HG03097 (cell line): ENCODE results near the gene CFAP68.
"Not testable (repeated sequence)": the region's sequence is repeated elsewhere in the genome, so short reads cannot be mapped to it uniquely, and the experiment has no call there.

Experiments used
- ATAC-seq: cut with Tn5 transposase; IDR thresholded peaks from one replicate; pipeline ENCODE4 v1.9.1; 2021; ENCODE audit not compliant: unreplicated experiment, low FRiP score

Gene CFAP68

GRCh38 chr11:111916768-111917167 is 37.4 kb downstream of the CFAP68 start:
- no peak for ATAC-seq

GRCh38 chr11:111917312-111917711 is 38.0 kb downstream of the CFAP68 start:
- ATAC-seq = no peak

DNA sequence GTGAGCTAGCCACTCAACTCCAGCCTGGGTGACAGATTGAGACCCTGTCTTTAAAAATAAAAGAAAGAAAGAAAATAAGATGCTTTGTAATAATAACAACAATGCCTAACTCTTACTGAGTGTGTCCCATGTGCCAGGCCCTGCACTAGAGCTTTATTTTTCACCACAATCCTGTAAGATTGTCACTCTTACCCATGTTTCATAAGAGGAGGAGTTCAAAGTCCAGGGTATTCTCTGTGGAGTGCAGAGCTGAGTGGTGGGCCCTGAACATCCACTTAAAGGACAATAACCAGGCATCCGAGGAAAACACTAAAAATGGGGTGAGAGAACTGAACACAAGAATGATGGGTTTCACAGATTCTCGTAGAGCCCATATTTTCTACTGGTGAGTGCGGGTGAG is 38.4 kb downstream of the CFAP68 start:
- no peak for ATAC-seq

- ATAC-seq = no peak
These were observed 39.3 kb downstream of the CFAP68 start, which contains the start of gene C11orf52 for GRCh38 chr11:111918390-111919256. Gene C11orf52 (plus strand): TSS chr11:111918913. CDS start chr11:111918973, 60 bp downstream.

- ATAC-seq = no peak
These were observed 41.6 kb downstream of the CFAP68 start for GRCh38 chr11:111920908-111921307.

GRCh38 chr11:111921541-111922230 is 42.3 kb downstream of the CFAP68 start:
- no peak for ATAC-seq

- no peak for ATAC-seq
These were observed 43.5 kb downstream of the CFAP68 start for GRCh38 chr11:111922803-111923202.

GRCh38 chr11:111923351-111923788 is 44.0 kb downstream of the CFAP68 start:
- ATAC-seq = no peak

DNA sequence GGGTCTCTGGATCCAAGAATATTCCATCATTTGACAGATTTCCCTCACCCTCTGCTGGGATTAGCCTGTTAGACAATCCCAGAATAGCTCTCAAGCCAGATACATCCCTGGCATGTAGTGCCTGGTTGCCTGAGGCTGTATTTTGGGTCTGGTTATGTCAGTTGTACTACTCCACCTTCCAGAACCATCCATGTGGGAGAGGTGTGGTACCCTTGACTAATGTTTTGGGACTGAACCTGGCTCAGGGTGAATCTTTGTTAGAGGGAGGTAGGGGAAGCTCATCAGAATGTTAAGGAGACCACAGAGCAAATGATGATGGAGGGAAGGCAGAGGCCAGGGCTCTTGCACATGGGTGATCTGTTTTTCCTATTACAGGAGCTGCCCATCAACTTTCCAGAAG is 44.6 kb downstream of the CFAP68 start:
- ATAC-seq = no peak

- ATAC-seq = no peak
These were observed 46.6 kb downstream of the CFAP68 start for GRCh38 chr11:111925953-111926352.

DNA sequence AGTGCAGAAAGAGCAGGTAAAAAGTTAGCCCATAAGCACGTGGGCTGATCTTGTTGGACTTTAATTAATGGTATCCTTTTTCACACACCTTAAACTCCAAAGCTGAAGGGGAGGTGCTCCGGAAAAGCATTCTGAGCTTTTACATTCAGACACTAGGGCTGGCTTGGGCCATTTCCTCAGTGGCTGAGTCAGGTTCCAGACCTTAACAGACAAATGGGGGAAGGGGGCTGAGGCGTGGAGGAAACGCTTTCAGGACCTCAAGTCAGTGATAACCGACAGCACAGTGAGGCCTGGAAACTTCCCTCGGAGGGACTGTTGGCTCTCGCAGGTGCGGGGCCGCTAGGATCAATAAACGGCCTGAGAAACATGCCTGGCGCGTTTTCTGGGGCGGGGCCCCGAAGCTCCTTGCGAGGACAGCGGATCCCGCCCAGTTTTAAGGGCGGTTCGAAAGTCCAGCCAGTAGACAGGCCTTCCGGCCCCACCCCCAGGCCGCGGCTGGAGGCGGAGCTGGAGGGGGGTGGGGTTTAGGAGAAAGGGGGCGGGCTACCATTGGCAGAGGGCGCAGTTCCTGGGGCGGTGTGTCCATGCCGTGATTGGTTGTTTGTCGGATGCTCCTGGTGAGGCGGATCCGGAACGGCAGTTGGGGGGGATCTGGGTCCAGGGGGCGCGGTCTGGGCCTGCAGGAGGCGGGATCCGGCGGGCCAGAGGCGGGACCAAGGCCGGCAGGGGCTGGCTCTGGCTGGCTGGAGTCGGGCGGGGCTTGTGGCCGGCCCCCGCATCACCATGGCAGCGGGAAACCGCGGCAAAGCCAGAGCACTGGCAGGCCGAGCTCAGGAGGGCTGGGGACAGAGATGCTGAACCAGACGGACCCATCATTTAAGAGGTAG is 47.4 kb downstream of the CFAP68 start:
- ATAC-seq = peak; percentile 91

GRCh38 chr11:111930472-111930871 is 51.1 kb downstream of the CFAP68 start:
- no peak for ATAC-seq

GRCh38 chr11:111932611-111932950 is 53.2 kb downstream of the CFAP68 start:
- ATAC-seq = no peak

- not testable (repeated sequence) for ATAC-seq
These were observed 53.8 kb downstream of the CFAP68 start for GRCh38 chr11:111933176-111933575.

DNA sequence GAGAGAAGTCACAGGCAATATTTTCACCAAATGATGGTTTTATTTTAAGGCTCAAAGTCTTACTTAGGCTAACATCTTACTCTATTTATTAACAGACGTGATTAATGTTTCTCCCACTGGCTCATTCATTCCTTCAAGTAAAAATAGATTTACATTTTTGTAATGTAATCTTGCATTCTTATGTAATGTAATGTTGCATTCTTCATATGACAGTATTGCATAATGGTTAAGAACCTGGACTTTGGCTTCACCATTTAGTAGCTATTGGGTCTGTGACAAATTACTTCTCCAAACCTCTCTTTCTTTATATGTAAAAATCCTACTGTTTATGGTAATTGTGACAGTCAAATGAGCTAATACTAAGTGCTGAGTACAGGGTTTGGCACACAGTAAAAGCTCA is 54.5 kb downstream of the CFAP68 start:
- no peak for ATAC-seq

GRCh38 chr11:111934306-111934705 is 55.0 kb downstream of the CFAP68 start:
- ATAC-seq = no peak
